Stromal cell of bone marrow (primary cell): ENCODE results near the gene SLC25A33.

Experiments used
- DNase-seq: peaks from one replicate; pipeline ENCODE4 v3.0.0-alpha.2; 2012; ENCODE audit warnings: low read depth

Gene SLC25A33

DNA sequence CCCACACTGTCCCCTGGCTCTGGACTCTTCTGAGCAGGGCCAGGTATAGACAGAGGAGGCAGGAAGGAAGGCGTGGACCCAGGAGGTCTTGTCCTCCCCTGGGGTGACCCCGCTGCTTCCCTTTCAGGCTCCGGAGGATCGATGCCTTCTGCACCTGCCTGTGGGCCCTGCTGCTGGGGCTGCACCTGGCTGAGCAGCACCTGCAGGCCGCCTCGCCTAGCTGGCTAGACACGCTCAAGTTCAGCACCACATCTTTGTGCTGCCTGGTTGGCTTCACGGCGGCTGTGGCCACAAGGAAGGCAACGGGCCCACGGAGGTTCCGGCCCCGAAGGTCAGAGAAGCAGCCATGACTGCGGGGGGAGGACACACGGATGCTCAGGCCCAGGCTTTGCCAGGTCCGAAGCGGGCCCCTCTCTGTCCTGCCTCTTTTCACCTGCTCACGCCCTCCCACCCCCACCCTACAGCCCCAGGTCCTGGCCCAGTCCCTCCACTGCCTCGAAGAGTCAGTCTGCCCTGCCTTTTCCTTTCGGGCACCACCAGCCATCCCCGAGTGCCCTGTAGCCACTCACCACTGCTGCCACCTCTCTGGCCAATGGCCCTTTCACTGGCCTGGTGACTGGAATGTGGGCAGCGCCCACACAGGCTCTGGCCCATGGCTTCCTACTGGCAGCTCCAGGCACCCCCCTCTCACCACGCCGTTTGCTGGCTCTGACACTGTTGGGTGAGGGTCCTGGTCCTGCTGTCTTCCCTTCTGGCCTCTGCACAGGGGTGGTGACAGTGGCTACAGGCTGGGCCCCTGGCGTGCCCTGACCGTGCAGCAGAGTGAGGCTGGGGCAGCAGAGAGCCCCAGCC, 62.9 kb downstream of the SLC25A33 start:
- DNase-seq: no peak

GRCh38 chr1:9602794-9603167, 63.5 kb downstream of the SLC25A33 start:
- DNase-seq: no peak

GRCh38 chr1:9603307-9603706, 64.0 kb downstream of the SLC25A33 start:
- DNase-seq: no peak

GRCh38 chr1:9603766-9604753, 64.8 kb downstream of the SLC25A33 start:
- no peak for DNase-seq

DNA sequence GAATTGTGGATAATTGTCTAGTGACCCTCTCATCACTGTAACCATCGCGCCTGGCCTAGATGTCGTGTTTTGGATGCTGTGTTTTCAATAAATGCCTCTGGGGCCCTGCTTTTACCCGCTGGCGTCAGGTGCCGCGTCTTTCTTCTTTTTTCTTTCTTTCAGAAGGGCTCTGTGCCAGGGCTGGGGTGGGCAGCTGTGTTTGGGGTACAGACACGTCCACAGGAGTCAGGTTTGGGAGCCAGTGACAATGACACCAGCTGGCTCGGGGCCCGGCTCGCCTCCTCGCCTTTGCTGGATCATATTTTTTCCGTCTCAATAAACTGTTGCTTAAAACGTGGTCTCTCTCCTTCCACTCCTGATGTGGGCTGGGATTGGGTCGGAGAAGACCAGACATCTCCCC, 65.6 kb downstream of the SLC25A33 start:
- DNase-seq: no peak

DNA sequence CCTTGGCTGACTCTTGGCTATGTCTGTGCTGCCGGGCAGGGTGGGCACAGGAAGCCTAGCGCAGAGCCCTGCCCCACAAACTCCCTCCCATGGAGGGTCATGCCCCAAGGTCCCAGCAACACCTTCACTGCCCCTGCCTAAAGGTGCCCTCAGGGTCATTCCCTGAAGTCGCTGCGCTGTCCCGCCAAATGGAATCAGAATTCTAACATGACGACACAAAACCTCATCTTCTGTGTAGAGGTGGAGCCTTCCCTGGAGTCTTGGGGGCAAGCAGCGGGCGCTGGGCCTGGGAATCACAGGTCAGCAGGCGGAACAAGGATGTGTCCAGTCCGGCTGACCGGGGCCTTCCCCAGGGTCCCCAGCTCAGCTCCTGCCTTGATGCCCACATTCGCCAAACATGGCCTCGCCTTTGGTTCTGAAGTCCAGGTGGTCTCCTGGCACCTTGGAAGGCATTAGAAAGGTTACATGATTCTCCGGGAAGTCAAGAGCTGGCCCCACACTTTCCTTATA, 66.7 kb downstream of the SLC25A33 start:
- no peak for DNase-seq

DNA sequence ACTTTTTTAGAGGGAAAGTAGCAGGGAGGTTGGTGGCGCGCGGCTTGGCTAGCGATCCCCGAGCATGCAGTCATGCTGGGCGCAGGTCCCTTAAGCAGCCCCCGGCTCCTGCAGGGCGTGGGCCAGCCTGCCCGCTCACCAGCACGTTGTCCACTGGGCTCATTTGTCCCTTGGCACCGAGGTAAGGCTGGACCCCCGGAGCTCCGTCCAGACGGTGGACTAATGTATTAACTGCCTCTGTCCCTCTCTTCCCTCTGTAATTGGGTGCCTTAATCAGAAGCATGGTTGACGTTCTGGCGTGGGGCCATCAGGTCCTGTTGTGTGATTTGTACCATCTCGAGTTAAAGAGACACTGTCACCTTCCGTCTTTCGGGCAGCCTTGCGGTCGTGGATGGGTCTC, 67.2 kb downstream of the SLC25A33 start:
- DNase-seq: no peak

DNA sequence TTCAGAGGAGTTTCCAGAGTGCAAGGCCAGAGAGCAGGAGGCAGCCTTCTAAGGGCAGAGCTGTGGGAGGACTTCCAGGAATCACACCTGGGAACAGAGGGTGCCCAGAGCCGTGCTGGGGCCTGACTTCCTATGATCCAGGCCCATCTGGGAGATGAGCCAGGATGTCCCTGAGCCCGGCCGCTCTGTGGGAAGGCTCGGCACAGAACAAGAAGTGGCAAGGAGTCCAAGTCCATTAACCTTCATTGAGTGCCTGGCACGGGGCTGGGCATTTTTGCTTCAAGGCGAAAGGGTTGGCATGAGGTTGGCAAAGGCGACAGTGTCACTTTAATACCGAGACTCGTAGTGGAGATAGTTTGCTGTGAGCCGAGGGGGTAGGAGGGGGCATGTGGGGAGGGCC, 67.7 kb downstream of the SLC25A33 start:
- DNase-seq: no peak

GRCh38 chr1:9607352-9607751, 68.1 kb downstream of the SLC25A33 start:
- no peak for DNase-seq

DNA sequence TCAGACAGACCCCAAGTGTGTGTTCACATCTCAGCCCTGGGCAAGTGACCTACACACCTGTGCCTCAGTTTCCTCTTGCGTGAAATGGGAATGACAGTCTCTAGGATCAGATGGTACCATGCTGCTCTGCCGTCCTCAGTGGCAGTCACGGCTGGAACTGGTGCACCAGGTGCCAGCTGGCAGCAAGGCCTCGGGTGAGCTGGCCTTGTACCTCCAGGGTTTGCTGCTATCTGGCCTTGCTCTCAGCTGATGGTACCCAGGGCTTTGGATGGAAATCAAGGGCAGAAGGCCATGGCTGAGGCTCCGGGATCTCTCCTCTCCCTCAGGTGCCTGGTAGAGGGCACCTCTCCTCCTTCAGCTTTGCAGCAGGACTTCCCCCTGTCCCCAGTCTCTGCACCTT, 70.7 kb downstream of the SLC25A33 start:
- no peak for DNase-seq

- no peak for DNase-seq
These were observed 71.3 kb downstream of the SLC25A33 start for GRCh38 chr1:9610548-9610947.

DNA sequence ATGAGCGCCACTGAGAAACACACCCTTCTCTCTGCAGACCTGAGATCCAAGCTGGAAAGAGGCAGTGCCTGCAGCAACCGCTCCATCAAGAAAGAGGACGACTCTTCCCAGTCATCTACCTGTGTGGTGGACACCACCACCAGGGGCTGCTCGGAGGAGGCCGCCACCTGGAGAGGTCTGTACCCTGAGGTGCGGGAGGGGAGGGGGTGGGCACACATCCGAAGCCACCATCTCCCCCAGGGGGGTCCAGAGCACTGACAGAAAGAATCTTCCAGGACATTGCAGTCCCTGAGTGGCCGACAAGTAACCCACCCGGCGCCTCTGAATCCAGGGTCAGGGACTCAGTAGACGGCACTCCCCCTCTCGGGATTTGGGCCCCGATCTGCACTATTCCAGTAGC, 72.5 kb downstream of the SLC25A33 start:
- no peak for DNase-seq

- no peak for DNase-seq
These were observed 73.0 kb downstream of the SLC25A33 start for GRCh38 chr1:9612162-9612845.

DNA sequence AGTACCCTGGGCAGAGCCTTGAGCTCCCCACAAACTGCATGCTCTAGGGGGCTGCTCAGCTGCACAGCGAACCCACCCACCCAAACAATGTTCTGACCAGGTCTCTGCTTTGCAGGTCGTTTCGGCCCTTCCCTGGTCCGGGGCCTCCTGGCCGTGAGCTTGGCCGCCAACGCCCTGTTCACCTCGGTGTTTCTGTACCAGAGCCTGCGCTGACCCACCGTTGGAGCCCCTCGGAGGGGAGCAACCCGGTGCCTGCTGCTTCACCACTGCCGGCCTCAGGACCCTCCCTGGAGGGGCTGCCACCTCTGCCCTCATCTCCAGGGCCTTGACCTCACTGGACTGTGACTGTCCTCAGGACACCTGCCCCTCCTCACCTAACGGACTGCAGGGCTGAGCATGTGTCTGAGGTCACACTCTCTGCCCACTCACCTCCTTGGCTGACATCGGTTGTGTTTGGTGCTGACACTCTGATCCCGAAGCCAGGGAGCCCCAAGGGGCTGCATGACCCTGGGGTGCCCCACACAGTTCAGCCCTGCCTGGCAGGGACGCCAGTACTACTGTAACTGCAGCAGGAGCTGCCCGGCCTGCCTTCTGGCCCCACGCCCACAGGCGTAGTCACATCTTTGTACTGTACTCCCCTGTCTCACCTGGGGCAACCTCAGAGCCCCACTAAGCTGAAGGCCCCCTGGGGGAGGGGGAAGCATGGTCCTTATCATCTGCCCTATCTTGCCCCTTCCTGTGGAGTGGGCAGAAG, 73.8 kb downstream of the SLC25A33 start:
- no peak for DNase-seq

DNA sequence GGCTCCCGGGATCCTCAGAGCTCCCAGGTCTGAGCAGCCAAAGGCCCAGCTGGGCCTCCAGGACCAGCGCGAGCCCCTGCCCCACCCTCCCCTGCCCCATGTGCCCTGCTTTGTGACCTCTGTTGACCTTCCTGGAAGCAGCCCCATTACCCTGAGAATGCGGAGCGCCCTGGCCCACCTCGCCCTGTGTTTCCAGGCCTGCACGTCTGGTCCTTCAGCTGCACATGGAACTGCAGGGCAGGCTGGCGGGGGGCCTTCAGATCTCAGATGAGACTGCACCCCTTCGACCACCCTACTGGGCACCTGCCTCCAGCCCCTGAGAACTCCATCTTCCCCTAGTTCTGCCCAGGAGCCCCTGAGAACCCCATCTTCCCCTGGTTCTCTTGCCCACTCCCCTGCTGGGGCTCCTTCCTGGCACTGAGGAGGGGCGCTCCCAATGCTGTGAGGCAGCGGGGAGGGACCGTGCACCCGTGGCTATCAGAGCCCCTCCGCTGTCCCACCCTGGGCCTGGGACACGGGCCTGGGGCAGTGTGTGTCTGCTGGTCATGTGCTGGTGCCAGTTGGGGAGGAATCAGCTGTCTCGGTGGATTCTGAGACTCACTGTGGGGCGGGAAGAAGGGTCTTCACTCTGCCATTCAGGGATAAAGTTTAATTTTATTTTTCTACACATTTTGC, 74.5 kb downstream of the SLC25A33 start:
- no peak for DNase-seq

DNA sequence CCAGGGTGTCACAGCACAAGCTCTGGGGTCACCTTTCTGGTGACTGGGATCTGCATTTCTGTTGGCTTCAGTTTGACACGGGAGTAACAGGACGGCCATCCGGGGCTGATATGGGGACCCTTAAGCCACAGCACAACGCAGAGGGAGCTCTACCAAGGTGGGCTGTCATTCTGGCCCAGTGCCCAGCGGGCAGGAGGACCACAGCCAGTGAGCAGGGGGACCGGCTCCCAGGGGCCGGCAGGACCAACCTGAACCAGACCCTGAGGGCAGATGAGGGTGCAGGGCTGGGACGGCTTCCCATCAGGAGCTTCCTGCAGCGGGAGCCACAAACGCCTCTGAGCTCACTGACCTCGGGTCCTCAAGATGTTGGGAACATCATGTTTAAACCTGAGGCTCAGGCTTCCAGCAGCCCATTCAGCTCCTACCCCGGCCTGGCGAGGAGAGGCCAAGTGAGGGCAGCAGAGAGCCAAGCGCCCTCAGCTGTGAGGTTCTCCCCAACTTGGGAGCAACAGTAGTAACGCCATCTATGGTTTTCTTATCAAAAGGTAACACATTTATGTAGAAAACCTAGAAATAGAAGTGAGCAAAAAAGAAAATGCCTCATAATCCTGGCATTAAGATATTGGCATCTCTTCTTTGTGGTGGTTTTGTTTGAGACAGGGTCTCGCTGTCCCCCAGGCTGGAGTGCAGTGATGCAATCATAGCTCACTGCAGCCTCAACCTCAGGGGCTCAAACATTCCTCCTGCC, 76.2 kb downstream of the SLC25A33 start:
- peak; percentile 15 for DNase-seq

DNA sequence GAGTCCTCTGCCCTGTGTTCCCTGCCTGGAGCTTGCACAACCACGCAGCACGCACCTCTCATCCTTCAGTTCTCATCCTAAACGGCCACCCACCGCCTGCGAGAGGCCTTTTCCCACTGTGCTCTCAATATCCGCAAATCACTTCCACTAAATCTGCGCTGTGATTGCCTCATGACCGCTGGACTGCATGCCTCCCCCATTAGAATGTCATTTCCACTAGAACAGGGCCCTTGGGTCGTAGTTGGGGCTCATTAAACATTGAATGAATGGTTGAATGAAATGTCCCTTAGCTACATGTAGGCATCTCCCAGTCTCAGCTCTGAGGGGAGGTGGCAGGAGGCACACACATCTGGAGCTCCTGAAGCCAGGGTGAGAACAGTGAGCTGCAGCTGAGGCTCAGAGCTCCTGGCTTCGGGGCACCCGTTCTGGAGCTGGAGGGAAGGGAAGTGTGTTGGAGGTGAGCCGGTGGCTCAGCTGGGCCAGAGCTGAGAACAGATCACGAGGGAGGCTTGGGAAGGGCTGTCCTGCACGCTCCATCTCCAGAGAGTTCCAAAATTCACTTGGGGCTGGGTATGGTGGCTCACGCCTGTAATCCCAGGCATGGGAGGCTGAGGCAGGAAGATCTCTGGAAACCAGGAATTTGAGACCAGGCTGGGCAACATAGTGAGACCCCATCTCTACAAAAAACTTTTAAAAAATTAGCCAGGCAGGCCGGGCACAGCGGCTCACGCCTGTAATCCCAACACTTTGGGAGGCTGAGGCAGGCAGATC, 79.8 kb downstream of the SLC25A33 start:
- DNase-seq: no peak

GRCh38 chr1:9621032-9621431, 81.8 kb downstream of the SLC25A33 start:
- DNase-seq: no peak

- no peak for DNase-seq
These were observed 84.8 kb downstream of the SLC25A33 start for GRCh38 chr1:9624081-9624480.
